HG03175 (cell line): ENCODE measurements around the gene ATP2B2.

Experiments
- ATAC-seq: cut with Tn5 transposase; IDR thresholded peaks from one replicate; pipeline ENCODE4 v1.9.1; 2021; ENCODE audit warnings: mild to moderate bottlenecking, moderate library complexity; ENCODE audit not compliant: unreplicated experiment

The ATP2B2 gene

GRCh38 chr3:10511809-10512494, 6.6 kb upstream of the ATP2B2 start:
- ATAC-seq, result no peak

- no peak for ATAC-seq
Observed at GRCh38 chr3:10510743-10511432, 5.5 kb upstream of the ATP2B2 start.

- ATAC-seq, result no peak
Observed at GRCh38 chr3:10510086-10510742, 4.8 kb upstream of the ATP2B2 start.

GRCh38 chr3:10509325-10509724, 3.9 kb upstream of the ATP2B2 start:
- ATAC-seq, result no peak

GRCh38 chr3:10508619-10509260, 3.4 kb upstream of the ATP2B2 start:
- ATAC-seq, result no peak

GRCh38 chr3:10508235-10508618, 2.8 kb upstream of the ATP2B2 start:
- no peak for ATAC-seq

- ATAC-seq, result no peak
Observed at GRCh38 chr3:10507331-10507730, 1.9 kb upstream of the ATP2B2 start.

GRCh38 chr3:10506696-10507095, 1.3 kb upstream of the ATP2B2 start:
- no peak for ATAC-seq

- ATAC-seq, result no peak
Observed at GRCh38 chr3:10505791-10506585, 602 bp upstream of the ATP2B2 start.

GRCh38 chr3:10504171-10505049, 976 bp downstream of the ATP2B2 start:
- no peak for ATAC-seq

- ATAC-seq, result no peak
Observed at GRCh38 chr3:10503217-10503796, 2.1 kb downstream of the ATP2B2 start.

GRCh38 chr3:10502185-10502880, 3.1 kb downstream of the ATP2B2 start:
- no peak for ATAC-seq

- no peak for ATAC-seq
Observed at GRCh38 chr3:10501664-10502052, 3.7 kb downstream of the ATP2B2 start.

GRCh38 chr3:10500717-10501663, 4.4 kb downstream of the ATP2B2 start:
- ATAC-seq, result no peak

- ATAC-seq, result no peak
Observed at GRCh38 chr3:10498271-10498670, 7.1 kb downstream of the ATP2B2 start.

GRCh38 chr3:10497439-10497838, 7.9 kb downstream of the ATP2B2 start:
- no peak for ATAC-seq

- ATAC-seq, result no peak
Observed at GRCh38 chr3:10496121-10496863, 9.1 kb downstream of the ATP2B2 start.
